Cardiac fibroblast (primary cell): ENCODE results near the gene TMEM183A.

Source experiments
- DNase-seq, 2 donors: peaks; one replicate each; pipeline versions ENCODE4 v3.0.0 to v3.0.0-alpha.2; 2010; ENCODE audit warnings: low read depth in 2 of 2
- H3K4me3 ChIP-seq, 2 donors: replicated peaks in 1 of 2; 1 replicate in 1 of 2; 2 replicates in 1 of 2; pipeline ENCODE4 v1.5.1; 2011; ENCODE audit warnings: low read depth in 2 of 2, low read length in 2 of 2, mild to moderate bottlenecking in 2 of 2, moderate library complexity in 1 of 2
- TF ChIP-seq, protein P1 (sequence below): IDR thresholded peaks from one replicate; pipeline ENCODE4 v1.5.1; 2011; ENCODE audit warnings: low read depth, mild to moderate bottlenecking, low read length, inconsistent platforms

The TMEM183A gene

DNA sequence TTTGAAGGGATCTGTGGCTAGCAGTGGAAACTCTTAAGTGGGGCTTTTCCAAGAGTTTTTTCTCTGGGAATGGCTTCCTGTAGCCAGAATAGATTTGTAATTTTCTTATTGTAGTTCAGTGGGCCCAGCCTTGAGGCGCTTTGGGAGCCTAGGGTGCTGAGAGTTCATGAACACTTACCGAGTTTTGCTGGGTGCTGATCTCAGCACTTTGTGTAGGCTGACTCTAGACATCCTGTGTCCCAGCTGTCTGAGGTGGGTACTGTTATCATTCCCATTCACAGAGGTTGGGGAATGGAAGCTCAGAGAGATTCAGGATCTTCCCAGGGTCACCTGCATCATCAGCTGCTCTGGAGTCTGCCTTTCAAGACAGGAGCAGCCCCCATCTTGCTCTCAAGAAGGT lies 26.1 kb downstream of the TMEM183A start:
- TF ChIP-seq, protein P1, sequence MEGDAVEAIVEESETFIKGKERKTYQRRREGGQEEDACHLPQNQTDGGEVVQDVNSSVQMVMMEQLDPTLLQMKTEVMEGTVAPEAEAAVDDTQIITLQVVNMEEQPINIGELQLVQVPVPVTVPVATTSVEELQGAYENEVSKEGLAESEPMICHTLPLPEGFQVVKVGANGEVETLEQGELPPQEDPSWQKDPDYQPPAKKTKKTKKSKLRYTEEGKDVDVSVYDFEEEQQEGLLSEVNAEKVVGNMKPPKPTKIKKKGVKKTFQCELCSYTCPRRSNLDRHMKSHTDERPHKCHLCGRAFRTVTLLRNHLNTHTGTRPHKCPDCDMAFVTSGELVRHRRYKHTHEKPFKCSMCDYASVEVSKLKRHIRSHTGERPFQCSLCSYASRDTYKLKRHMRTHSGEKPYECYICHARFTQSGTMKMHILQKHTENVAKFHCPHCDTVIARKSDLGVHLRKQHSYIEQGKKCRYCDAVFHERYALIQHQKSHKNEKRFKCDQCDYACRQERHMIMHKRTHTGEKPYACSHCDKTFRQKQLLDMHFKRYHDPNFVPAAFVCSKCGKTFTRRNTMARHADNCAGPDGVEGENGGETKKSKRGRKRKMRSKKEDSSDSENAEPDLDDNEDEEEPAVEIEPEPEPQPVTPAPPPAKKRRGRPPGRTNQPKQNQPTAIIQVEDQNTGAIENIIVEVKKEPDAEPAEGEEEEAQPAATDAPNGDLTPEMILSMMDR: no peak
- no peak for DNase-seq

DNA sequence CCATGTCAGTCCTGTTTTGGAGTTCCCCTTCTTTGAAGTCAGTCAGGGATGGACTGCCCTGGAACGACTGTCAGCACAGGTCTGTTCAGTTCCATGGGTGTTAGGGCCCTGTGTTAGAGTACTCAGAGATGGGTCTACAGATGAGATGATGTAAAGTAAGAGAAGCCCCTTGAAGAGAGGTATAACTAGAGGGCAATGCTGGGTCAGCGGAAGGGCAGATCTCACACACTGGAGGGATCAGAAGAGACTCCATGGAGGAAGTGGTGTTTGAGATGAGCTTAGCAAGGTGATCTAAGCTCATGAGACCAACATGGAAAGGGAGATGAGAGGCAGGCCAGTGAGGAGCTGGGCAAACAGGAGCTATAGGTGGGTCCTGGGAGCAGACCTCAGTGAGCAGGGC lies 26.7 kb downstream of the TMEM183A start:
- no peak for DNase-seq
- no peak overlapping the region for H3K4me3 ChIP-seq
- TF ChIP-seq, protein P1: no peak

More for the DNA sequence above, 26.1 kb downstream of the TMEM183A start:
- no peak overlapping the region for H3K4me3 ChIP-seq

DNA sequence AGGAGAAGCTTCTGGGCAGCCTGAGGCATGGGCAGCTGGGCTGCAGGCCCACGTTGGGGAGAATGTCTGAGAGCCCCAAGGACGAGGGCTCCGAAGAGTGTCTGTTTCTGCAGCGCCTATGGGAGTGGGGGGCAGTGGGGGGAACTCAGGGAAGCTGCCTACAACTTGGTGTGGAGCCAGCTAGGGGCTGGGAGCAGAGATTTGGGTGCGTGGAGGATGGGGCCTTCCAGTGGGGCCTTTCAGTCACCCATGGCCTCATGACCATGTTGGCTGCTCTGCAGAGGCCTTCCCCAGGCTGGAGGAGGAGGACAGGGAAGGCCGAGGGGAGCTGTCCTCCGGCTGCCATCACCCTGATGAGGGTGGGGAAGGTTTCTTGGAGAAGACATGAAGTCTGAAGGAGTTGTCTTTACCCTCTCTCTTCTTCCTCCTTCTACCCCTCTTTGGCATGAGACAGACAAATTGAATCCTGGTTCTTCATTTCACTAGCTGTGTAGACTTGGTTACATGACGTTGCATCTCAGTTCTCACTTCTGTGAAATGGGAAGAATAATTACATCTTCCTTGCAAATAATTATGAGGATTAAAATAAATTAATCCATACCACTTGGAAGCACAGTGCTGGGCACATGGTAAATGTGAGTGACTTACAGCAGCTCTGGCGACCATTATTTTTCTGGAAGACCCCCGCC lies 27.4 kb downstream of the TMEM183A start:
- H3K4me3 ChIP-seq: no peak overlapping the region
- TF ChIP-seq, protein P1: no peak
- DNase-seq: no peak

GRCh38 chr1:203035111-203036000 lies 28.2 kb downstream of the TMEM183A start:
- H3K4me3 ChIP-seq: no peak overlapping the region
- TF ChIP-seq, protein P1: no peak
- no peak for DNase-seq

DNA sequence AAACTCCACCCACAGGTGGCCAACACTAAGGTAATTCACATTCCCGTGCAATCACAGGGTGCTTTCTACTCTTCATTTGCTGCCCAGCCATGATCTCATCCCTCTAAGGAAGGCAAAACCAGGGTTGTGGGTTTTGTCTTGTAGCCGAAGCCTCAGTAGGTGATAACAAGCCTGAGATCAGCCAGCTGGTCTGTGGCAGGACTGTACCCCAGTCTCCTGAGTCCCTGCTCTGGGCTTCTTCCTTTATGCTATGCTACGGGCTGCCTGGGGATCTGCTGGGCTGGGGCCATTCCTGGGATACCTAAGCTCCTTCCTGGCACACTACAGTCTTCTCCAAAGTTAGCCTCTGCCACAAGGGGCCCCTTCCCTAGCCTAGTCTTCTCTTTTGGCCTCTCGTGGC lies 29.0 kb downstream of the TMEM183A start:
- TF ChIP-seq, protein P1: no peak
- peak in 1 of 2 donors; percentile 43 for DNase-seq

GRCh38 chr1:203036537-203036936 lies 29.4 kb downstream of the TMEM183A start:
- H3K4me3 ChIP-seq: no peak overlapping the region
- TF ChIP-seq, protein P1: no peak
- DNase-seq: no peak

More for the DNA sequence above, 29.0 kb downstream of the TMEM183A start:
- H3K4me3 ChIP-seq: no peak overlapping the region
